Measurements from ENCODE around the gene OSER1. TPM values are rescaled to one million over a fixed set of nuclear protein-coding genes. Genes with fewer than 3 reads are reported as not detected.

The OSER1 gene
- 100 to 1,000 TPM; 101 to 163 (median 112) TPM for polyA plus RNA-seq (ENCODE audit: low read depth in 6 of 6)

GRCh38 chr20:44210406-44211176 lies at the start of gene OSER1:
TSS of gene OSER1 (minus strand) at chr20:44210771. CDS start at chr20:44206957, 3,814 bp downstream.
- Mint-ChIP-seq H3K36me3 (peaks cover 11 to 13% of the 10 kb centered on the region in 2 donors), H3K4me3 (peak within 1 kb of the TSS; percentile 92 to 100 (median 98)), H3K27ac (peak within 1 kb of the TSS; percentile 98 to 100 (median 99)), H3K4me1 (peaks cover 48 to 64% (median 55%) of the 10 kb centered on the region in 3 donors), H3K9me3 (no peaks in the 10 kb centered on the region), H3K27me3 (no peaks in the 10 kb centered on the region)
- ATAC-seq (ENCODE audit: low read depth in 2 of 2) = peak; percentile 78 to 80
- peak; percentile 99 for DNase-seq

- H3K9me3 Mint-ChIP-seq = no peaks in the 10 kb centered on the region
- peaks cover 0 to 8% (median under 1%) of the 10 kb centered on the region in 3 donors for H3K27me3 Mint-ChIP-seq
- no peak overlapping the region for H3K4me3 Mint-ChIP-seq
- peaks cover 0 to 5% (median 0%) of the 10 kb centered on the region in 3 donors for H3K4me1 Mint-ChIP-seq
- no peak for DNase-seq
- H3K36me3 Mint-ChIP-seq = peaks cover 0 to under 1% of the 10 kb centered on the region in 2 donors
- no peak overlapping the region for H3K27ac Mint-ChIP-seq
- no peak for ATAC-seq (ENCODE audit: low read depth in 2 of 2)
These were observed 47.8 kb upstream of the OSER1 start for GRCh38 chr20:44258226-44258890.

GRCh38 chr20:44256961-44257360 lies 46.4 kb upstream of the OSER1 start:
- no peak for ATAC-seq (ENCODE audit: low read depth in 2 of 2)
- H3K4me3 Mint-ChIP-seq = no peak overlapping the region
- peaks cover 7 to 8% of the 10 kb centered on the region in 2 donors for H3K36me3 Mint-ChIP-seq
- no peak overlapping the region for H3K27ac Mint-ChIP-seq
- DNase-seq = no peak
- H3K9me3 Mint-ChIP-seq = peaks cover 0 to 2% (median 0%) of the 10 kb centered on the region in 7 donors
- peaks cover 6 to 11% (median 10%) of the 10 kb centered on the region in 3 donors for H3K27me3 Mint-ChIP-seq
- peaks cover 0 to 5% (median 0%) of the 10 kb centered on the region in 3 donors for H3K4me1 Mint-ChIP-seq

- H3K36me3 Mint-ChIP-seq = peaks cover 7 to 8% of the 10 kb centered on the region in 2 donors
- peaks cover 8 to 14% (median 11%) of the 10 kb centered on the region in 3 donors for H3K27me3 Mint-ChIP-seq
- no peak overlapping the region for H3K27ac Mint-ChIP-seq
- peak overlapping the region in 1 of 8 donors; percentile 56 for H3K4me3 Mint-ChIP-seq
- H3K4me1 Mint-ChIP-seq = peaks cover 0 to 5% (median 0%) of the 10 kb centered on the region in 3 donors
- H3K9me3 Mint-ChIP-seq = peaks cover 0 to 2% (median 0%) of the 10 kb centered on the region in 7 donors
- ATAC-seq (ENCODE audit: low read depth in 2 of 2) (no peak), DNase-seq (no peak)
These were observed 45.4 kb upstream of the OSER1 start for GRCh38 chr20:44255942-44256341.

GRCh38 chr20:44254073-44254472 lies 43.5 kb upstream of the OSER1 start:
- ATAC-seq (ENCODE audit: low read depth in 2 of 2) = no peak
- Mint-ChIP-seq H3K27ac (peak overlapping the region in 1 of 6 donors; percentile 19), H3K27me3 (peaks cover 20 to 29% (median 25%) of the 10 kb centered on the region in 3 donors), H3K9me3 (peaks cover 0 to 4% (median 0%) of the 10 kb centered on the region in 7 donors), H3K4me1 (peaks cover 0 to 5% (median 0%) of the 10 kb centered on the region in 3 donors), H3K4me3 (no peak overlapping the region), H3K36me3 (peaks cover 7 to 8% of the 10 kb centered on the region in 2 donors)
- DNase-seq = no peak

GRCh38 chr20:44253528-44253927 lies 43.0 kb upstream of the OSER1 start:
- Mint-ChIP-seq H3K27ac (no peak overlapping the region), H3K36me3 (peaks cover 7 to 8% of the 10 kb centered on the region in 2 donors), H3K4me1 (peaks cover 0 to 2% (median 0%) of the 10 kb centered on the region in 3 donors), H3K9me3 (peaks cover 0 to 4% (median 0%) of the 10 kb centered on the region in 7 donors), H3K4me3 (no peak overlapping the region), H3K27me3 (peaks cover 23 to 35% (median 31%) of the 10 kb centered on the region in 3 donors)
- DNase-seq (no peak), ATAC-seq (ENCODE audit: low read depth in 2 of 2) (no peak)

- no peak for ATAC-seq (ENCODE audit: low read depth in 2 of 2)
- Mint-ChIP-seq H3K4me1 (peaks cover 6 to 8% (median 7%) of the 10 kb centered on the region in 3 donors), H3K36me3 (peaks cover 7 to 15% of the 10 kb centered on the region in 2 donors), H3K27ac (no peak overlapping the region), H3K27me3 (peaks cover 36 to 51% (median 50%) of the 10 kb centered on the region in 3 donors), H3K9me3 (peaks cover 0 to 4% (median 2%) of the 10 kb centered on the region in 7 donors), H3K4me3 (no peak overlapping the region)
- no peak for DNase-seq
These were observed 40.7 kb upstream of the OSER1 start for GRCh38 chr20:44251284-44251683.

GRCh38 chr20:44248410-44248759 lies 37.8 kb upstream of the OSER1 start:
- DNase-seq = no peak
- Mint-ChIP-seq H3K4me1 (peaks cover 6 to 9% (median 7%) of the 10 kb centered on the region in 3 donors), H3K27ac (no peak overlapping the region), H3K9me3 (peaks cover 0 to 8% (median 2%) of the 10 kb centered on the region in 7 donors), H3K36me3 (peaks cover 7 to 15% of the 10 kb centered on the region in 2 donors), H3K27me3 (peaks cover 53 to 63% (median 60%) of the 10 kb centered on the region in 3 donors), H3K4me3 (no peak overlapping the region)
- no peak for ATAC-seq (ENCODE audit: low read depth in 2 of 2)

DNA sequence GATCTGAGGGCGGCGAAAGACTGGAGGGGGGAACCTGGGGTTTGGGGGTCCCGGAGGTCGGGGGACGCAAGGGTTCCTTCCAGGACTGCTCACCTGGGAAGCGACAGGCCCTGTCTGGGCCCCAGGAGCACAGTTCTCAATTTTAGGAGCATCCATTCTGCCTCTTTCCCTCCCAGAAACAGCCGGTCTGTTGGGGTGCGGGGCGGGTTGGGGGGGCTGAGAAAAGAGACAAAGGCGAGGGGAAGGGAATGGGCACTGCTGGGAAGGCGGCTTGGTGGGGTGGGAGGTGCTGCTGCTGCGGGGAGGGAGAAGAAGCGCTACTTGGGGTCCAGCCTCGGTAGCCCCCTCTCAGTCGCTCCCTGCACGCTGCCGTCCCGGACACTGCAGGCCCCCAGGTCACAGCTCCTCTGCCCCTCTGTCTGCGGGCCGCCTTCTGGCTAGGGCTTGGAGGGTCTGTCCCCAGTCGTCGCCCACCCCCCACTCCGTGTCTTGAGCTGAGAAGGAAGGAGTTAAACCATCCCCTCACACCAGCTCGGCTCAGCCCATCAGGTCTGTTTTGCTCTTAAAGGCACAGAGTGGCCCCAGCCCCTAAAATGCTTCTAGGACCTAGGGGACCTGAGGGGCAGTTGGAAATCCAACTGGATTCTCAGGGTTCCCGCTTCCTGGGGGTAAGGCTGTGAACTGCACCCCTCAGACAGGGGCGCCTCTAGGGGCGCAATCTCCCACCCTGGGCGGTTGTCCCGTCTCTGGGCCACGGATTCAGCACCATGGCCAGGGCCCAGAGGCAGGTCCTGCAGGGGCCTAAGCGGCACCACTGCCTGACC lies 37.2 kb upstream of the OSER1 start:
- Mint-ChIP-seq H3K4me1 (peaks cover 6 to 9% (median 7%) of the 10 kb centered on the region in 3 donors), H3K27ac (peak overlapping the region in 1 of 6 donors; percentile 56), H3K36me3 (peaks cover under 1 to 10% of the 10 kb centered on the region in 2 donors), H3K9me3 (peaks cover 0 to 8% (median 2%) of the 10 kb centered on the region in 7 donors), H3K4me3 (no peak overlapping the region), H3K27me3 (peaks cover 49 to 60% (median 55%) of the 10 kb centered on the region in 3 donors)
- ATAC-seq (ENCODE audit: low read depth in 2 of 2) (peak in 1 of 2 donors; percentile 14), DNase-seq (no peak)

DNA sequence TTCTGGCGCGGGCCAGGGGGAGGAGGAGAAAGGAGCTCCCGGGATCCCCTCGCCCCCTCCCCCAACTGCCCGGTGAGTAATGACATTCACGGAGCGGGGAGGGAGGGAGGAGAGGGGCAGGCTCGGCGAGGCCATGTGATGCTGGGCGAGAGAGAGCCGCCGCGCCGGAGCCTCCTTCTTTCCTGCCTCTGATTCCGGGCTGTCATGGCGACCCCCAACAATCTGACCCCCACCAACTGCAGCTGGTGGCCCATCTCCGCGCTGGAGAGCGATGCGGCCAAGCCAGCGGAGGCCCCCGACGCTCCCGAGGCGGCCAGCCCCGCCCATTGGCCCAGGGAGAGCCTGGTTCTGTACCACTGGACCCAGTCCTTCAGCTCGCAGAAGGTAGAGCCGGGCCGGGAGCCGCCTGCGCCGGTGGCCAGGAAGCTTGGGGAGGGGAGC lies 36.6 kb upstream of the OSER1 start, which contains the start of gene GDAP1L1:
GDAP1L1 (plus strand) TSS at position 178 of the 441 bp plus-strand sequence; CDS start at position 205, 27 bp downstream.
- DNase-seq = no peak
- peak within 1 kb of the TSS in 1 of 6 donors; percentile 56 for H3K27ac Mint-ChIP-seq
- peaks cover under 1 to 9% of the 10 kb centered on the region in 2 donors for H3K36me3 Mint-ChIP-seq
- ATAC-seq (ENCODE audit: low read depth in 2 of 2) = no peak
- peak within 1 kb of the TSS in 2 of 8 donors; percentile 44 to 74 for H3K4me3 Mint-ChIP-seq
- H3K9me3 Mint-ChIP-seq = peaks cover 0 to 8% (median 2%) of the 10 kb centered on the region in 7 donors
- peaks cover 47 to 65% (median 54%) of the 10 kb centered on the region in 3 donors for H3K27me3 Mint-ChIP-seq
- peaks cover 6 to 9% (median 7%) of the 10 kb centered on the region in 3 donors for H3K4me1 Mint-ChIP-seq

DNA sequence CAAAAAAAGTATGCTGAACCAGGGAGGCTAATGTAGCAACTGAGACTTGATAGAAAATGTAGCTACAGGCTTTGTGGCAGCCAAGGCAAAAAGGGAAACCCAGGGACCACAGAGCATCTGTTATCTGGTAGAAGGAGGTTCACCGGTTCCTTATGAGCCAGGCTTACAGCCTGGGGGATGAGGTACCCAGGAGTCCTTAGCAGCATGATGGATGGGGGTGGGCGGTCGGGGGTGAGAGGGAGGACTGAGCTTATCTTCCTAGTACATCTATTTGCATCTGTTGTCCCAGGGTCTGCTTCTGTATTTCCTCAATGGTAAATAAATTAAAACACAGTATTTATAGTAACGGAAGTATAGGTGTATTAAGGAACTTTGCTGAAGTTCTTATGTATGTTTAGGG lies 35.4 kb upstream of the OSER1 start:
- H3K27ac Mint-ChIP-seq = no peak overlapping the region
- DNase-seq (no peak), ATAC-seq (ENCODE audit: low read depth in 2 of 2) (no peak)
- peaks cover 6 to 9% (median 7%) of the 10 kb centered on the region in 3 donors for H3K4me1 Mint-ChIP-seq
- H3K27me3 Mint-ChIP-seq = peaks cover 45 to 70% (median 61%) of the 10 kb centered on the region in 3 donors
- no peak overlapping the region for H3K4me3 Mint-ChIP-seq
- peaks cover 0 to 8% (median 4%) of the 10 kb centered on the region in 7 donors for H3K9me3 Mint-ChIP-seq
- peaks cover 3 to 19% of the 10 kb centered on the region in 2 donors for H3K36me3 Mint-ChIP-seq

DNA sequence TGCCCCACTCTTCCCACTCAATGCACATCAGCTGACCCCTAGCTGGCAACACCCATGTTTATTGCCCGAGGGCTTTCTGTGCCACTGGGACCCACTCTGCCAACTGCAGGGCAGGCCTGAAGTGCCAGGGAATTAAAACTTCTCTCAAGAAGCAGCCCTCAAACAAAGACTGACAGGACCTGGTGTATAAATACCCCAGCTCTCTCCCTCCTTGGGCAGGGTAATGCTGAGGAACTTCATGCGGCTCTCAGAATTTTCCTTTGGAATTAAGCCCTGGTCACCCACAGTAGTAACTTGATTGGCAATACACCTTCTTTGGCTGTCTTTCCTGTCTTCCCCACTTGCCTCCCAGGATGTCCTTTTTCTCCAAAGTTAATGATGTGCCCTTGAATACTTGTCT lies 31.2 kb upstream of the OSER1 start:
- Mint-ChIP-seq H3K4me3 (no peak overlapping the region), H3K27me3 (peaks cover 21 to 43% (median 36%) of the 10 kb centered on the region in 3 donors), H3K4me1 (peaks cover 3 to 6% (median 4%) of the 10 kb centered on the region in 3 donors), H3K27ac (no peak overlapping the region), H3K9me3 (peaks cover 4 to 19% (median 7%) of the 10 kb centered on the region in 7 donors), H3K36me3 (peaks cover 3 to 16% of the 10 kb centered on the region in 2 donors)
- ATAC-seq (ENCODE audit: low read depth in 2 of 2) = no peak
- DNase-seq = no peak

Measured in naive B cell (primary cell).